ENCODE measurements around the gene TAS2R60.
"Not testable (repeated sequence)": the region's sequence is repeated elsewhere in the genome, so short reads cannot be mapped to it uniquely, and the experiment has no call there.

The TAS2R60 gene

DNA sequence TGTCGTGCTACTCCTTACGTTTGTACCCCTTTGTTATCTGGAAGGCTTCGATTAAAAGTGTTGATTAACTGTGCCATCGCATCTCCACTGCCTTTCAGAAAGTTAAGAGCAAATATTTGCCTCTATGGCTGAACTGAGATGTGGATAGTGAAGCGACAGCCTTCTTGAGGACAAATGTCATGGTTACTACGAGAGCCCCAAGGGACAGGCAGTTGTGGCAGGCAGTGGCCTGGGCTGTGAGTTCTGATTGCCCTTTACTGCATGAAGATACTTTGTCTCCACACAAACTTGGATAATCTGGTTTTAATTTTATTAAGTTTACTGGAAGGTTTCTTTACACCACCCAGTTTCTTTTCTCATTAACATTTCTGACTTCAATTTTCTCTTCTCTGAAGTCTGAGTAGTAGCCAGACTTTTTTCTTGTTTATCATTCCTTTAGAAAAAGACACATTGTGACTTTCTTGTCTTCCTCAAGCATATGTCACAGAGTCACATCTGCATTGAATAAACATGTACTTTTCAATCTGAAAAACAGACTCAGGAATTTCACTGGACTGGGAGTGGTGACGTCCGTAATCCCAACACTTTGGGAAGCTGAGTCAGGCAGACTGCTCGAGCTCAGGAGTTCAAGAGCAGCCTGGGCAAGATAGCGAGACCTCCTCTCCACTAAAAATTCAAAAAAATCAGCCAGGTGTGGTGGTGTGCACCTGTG, 36.0 kb downstream of the TAS2R60 start:
- no peak for DNase-seq

GRCh38 chr7:143480501-143480900, 37.2 kb downstream of the TAS2R60 start:
- DNase-seq = no peak

- no peak for DNase-seq
Observed at GRCh38 chr7:143484119-143484518, 40.9 kb downstream of the TAS2R60 start.

DNA sequence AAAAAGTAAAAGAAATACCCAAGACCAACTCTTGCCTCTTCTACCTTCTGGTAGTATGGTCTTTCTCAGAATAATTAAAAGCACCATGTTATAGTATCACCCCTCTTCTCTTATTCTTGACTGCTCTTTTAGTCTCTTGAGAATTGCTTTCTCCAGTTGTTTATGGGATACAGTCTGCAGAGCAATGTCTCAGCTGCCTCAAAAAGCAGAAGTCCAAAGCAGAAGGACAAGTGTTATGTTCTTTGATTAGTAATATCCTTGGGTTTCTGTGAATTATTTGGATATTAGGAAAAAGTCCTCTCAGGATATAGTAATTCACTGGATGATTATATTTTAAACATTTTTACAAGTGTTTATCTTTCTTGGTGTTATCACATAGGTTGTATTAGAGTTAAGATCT, 41.8 kb downstream of the TAS2R60 start:
- DNase-seq = no peak

DNA sequence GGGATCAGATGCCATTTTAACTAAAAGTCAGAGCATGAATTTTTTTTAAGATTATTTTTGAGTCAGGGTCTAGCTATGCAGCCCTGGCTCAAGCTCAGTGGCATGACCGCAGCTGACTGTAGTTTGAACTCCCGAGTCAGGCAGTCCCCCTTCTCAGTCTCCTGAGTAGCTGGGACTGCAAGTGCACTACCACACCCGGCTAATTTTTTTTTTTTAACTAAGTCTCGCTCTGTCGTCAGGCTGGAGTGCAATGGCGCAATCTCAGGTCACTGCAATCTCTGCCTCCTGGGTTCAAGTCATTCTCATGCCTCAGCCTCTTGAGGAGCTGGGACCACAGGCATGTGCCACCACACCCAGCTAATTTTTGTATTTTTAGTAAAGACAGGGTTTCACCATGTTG, 42.2 kb downstream of the TAS2R60 start:
- DNase-seq = no peak

DNA sequence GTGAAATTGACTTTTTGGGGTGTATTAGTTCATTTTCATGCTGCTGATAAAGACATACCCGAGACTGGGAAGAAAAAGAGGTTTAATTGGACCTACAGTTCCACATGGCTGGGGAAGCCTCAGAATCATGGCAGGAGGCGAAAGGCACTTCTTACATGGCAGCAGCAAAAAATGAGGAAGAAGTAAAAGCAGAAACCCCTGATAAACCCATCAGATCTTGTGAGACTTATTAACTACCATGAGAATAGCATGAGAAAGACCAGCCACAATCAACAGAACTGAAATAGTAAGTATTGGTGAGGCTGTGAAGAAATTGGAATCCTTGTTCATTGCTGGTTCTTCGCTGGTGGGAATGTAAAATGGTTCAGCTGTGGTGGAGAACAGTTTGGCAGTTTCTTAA, 43.0 kb downstream of the TAS2R60 start:
- DNase-seq = not testable (repeated sequence)

DNA sequence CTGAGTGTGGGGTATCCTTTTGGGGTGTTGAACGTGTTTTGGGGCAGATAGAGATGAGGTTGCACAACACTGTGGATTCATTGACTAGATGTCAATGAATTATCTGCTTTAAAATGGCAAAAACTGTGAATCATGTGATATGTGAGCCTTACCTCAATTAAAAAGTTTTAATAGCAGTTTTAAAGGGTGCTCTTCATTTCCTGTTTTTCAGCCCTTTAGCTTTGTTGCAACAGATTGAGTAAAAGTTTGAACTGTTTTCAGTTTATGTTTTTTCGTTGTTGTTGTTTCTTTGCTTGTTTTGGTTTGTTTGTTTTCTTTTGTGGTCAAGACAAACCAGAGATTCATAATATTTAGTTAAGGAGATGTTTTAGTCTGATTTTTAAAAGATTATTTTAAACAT, 43.8 kb downstream of the TAS2R60 start:
- DNase-seq = no peak

- no peak for DNase-seq
Observed at GRCh38 chr7:143487566-143487965, 44.3 kb downstream of the TAS2R60 start.

- DNase-seq = no peak
Observed at GRCh38 chr7:143490717-143491306, 47.6 kb downstream of the TAS2R60 start.

GRCh38 chr7:143492043-143492471, 48.8 kb downstream of the TAS2R60 start:
- DNase-seq = no peak

DNA sequence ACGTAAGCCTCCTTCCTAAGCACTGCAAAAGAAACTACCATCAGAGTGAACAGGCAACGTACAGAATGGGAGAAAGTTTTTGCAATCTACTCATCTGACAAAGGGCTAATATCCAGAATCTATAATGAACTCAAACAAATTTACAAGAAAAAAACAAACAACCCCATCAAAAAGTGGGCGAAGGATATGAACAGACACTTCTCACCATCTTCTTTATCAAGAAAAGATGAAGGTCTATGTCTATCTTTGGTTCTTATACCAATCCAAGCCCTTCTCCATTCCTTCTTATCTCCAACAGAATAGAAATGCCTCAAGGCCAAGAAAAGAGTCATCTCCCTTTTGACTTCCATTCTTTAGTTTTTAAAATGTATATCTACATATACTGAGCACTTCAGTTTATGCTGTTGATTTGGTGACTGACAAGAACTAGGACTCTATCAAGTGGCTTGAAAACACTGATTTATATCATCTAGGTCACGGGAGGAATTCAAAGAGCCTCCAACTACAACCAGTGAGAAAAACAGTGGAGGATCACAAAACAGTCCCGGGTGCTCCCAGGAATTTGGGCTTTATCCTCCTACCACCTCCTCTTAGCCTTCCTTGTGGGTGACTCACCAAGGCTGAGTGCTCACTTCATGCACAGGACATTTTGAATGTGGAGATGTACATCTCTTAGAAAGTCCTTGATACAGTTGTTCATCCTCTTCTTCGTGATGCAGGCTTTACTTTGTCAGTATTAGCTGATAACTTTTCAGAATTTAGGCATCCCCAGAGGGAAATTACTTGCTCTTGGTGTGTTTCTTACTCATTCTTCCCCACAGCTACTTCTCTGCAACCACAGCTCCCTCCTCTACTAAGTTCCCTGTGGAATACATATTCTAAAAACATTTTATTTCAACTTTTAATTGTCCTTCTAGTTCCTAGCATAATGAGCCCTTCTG, 49.8 kb downstream of the TAS2R60 start:
- DNase-seq = no peak

DNA sequence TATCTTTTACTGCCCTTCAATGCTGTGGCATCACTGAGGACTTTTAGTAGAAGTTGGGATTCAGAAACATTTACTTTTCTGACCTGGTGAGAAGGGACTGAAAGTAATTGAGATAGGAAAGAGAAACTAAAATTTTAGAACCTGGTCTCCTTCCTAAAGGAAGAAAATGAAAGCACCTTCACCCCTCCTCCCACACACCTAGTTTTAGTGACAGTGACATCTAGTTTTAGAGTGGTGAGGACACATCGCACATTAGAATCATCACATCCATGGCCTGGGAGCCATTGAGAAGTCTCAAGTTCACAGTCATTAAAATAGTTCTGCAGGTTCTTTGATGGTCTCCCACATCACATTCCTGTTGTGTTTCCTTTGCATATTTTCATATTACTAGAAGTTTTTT, 50.5 kb downstream of the TAS2R60 start:
- no peak for DNase-seq

Measured in SW 1271 (cell line).